SJCRH30 (cell line): Measurements from ENCODE around the gene EHBP1. TPM values are rescaled to one million over a fixed set of nuclear protein-coding genes. Genes with fewer than 3 reads are reported as not detected.

Source experiments
- DNase-seq, 2 experiments: peaks; one replicate each; pipeline ENCODE4 v3.0.0-alpha.2; 2015 to 2020
- H3K27ac ChIP-seq: fragments of 250-450 bp; sonication (Bioruptor Pico); 2 replicates; pipeline ENCODE4 v1.5.1; 2020; ENCODE audit warnings: mild to moderate bottlenecking, moderate library complexity
- H3K27me3 ChIP-seq: fragments of 250-450 bp; sonication (Bioruptor Pico); 2 replicates; pipeline ENCODE4 v1.5.1; 2020; ENCODE audit warnings: mild to moderate bottlenecking, moderate library complexity
- H3K36me3 ChIP-seq: fragments of 250-450 bp; sonication (Bioruptor Pico); 2 replicates; pipeline ENCODE4 v1.5.1; 2020; ENCODE audit warnings: mild to moderate bottlenecking, moderate library complexity
- H3K4me1 ChIP-seq: fragments of 250-450 bp; sonication (Bioruptor Pico); 2 replicates; pipeline ENCODE4 v1.5.1; 2020; ENCODE audit warnings: mild to moderate bottlenecking, moderate library complexity
- H3K4me3 ChIP-seq: fragments of 250-450 bp; sonication (Bioruptor Pico); 2 replicates; pipeline ENCODE4 v1.5.1; 2020; ENCODE audit warnings: mild to moderate bottlenecking, moderate library complexity
- H3K9me3 ChIP-seq: fragments of 250-450 bp; sonication (Bioruptor Pico); replicated peaks from 2 replicates; pipeline ENCODE4 v1.5.1; 2020; ENCODE audit warnings: mild to moderate bottlenecking, moderate library complexity
- total RNA-seq: library from RNA; depleted of rRNA; stranded (reverse); fragments of >200 nt; shearing (Covaris generic); gene quantifications from 2 replicates; pipeline ENCODE4 v1.2.3, GENCODE V29; 2014

The EHBP1 gene
- total RNA-seq, 1 experiment from 2014 or later = 32.7 TPM

DNA sequence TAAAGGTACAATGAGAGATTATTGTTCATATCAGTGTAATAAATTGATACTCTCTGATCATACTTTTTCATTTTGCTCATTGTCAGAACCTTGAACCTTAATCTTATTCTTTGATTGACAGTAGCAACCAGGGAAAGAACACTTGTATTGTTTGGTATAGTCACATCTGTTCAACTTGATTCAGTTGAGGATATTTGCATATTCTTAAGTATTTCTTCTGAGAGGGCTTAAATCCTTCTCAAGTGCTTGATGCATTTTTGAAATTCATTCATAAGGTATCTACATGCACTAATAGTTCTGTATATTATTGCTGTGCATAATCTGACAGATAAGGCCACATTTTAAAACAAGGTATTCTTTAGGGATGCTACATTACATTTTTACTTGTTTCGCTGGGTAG lies 118.9 kb downstream of the EHBP1 start:
- H3K4me1 ChIP-seq = peaks cover 23% of the 10 kb centered on the region
- DNase-seq = no peak
- H3K27me3 ChIP-seq = no peaks in the 10 kb centered on the region
- H3K9me3 ChIP-seq = no peaks in the 10 kb centered on the region
- H3K36me3 ChIP-seq = peaks cover 10% of the 10 kb centered on the region
- H3K27ac ChIP-seq = no peak overlapping the region
- no peak overlapping the region for H3K4me3 ChIP-seq

DNA sequence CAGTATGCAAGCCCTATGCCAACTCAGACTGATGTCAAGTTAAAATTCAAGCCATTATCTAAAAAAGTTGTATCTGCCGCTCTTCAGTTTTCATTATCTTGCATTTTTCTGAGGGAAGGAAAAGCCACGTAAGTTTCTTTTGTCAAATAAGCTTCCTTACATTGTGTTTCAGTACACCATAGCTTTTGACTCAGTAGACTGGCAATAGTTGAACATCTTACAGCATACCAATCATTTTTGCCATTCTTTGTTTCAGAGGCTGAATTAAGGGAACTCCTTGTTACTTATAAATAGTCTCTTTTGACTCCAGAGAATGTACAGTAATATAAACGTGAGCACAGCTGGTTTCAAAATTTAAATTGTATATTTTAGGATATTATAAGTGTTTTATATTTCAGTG lies 120.6 kb downstream of the EHBP1 start:
- no peak overlapping the region for H3K27ac ChIP-seq
- peaks cover 23% of the 10 kb centered on the region for H3K4me1 ChIP-seq
- no peak for DNase-seq
- H3K9me3 ChIP-seq = no peaks in the 10 kb centered on the region
- H3K4me3 ChIP-seq = no peak overlapping the region
- peaks cover 14% of the 10 kb centered on the region for H3K36me3 ChIP-seq
- no peaks in the 10 kb centered on the region for H3K27me3 ChIP-seq

DNA sequence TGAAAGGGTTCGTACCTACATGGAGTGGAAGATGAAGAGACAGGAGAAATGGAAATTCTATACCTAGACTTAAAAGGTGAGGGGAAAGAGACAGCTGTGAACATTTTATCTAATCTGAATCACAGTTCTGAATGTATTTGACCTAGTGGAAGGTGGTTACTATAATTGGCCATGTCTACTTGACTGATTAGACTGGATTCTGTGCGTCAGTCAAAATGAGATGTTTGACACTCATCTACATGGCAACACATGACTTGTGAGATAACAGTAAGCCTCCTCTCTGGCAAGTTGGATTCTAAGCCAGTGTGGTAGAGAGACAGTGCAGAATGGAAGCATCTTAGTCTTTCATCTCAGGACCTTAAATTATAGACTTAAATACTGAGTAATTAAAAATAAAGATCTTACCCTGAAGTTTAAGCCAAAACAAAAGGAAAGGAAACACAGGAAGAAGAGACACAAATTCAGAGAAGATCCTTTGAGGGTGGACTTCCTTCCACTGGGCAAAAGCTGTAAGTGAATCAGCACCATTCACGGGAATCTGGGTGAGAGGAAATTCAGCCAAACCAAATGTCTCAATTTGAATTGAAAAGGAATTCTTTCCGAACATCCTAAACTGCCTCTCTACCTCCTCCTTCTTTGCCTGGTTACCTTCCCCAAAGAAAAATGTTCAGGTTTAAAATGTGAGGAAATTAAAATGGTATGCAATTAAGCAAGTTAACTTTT lies 121.6 kb downstream of the EHBP1 start:
- no peaks in the 10 kb centered on the region for H3K27me3 ChIP-seq
- H3K4me1 ChIP-seq = peaks cover 23% of the 10 kb centered on the region
- H3K9me3 ChIP-seq = no peaks in the 10 kb centered on the region
- no peak for DNase-seq
- H3K36me3 ChIP-seq = peaks cover 21% of the 10 kb centered on the region
- no peak overlapping the region for H3K27ac ChIP-seq
- H3K4me3 ChIP-seq = no peak overlapping the region

DNA sequence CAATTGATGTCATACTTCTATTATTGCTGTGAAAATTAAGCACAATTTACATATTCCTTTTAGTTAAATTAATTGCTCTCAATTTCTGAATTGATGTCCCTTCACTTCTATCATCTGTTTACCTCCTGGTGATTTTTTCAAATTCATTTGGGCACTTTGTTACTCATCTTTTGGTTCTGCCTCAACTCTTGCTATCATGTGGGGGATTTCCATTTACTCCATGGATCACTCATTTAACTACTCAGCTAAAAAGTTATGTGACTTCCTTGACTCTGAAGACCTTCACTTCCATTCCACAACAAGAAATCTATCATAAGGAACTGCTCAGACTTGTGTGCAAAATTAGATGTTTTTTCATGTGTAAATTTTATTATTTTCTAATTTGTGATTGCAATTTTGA lies 126.2 kb downstream of the EHBP1 start:
- H3K9me3 ChIP-seq = peaks cover 4% of the 10 kb centered on the region; the same call in 1 of the 2 replicates
- no peak for DNase-seq
- no peaks in the 10 kb centered on the region for H3K27me3 ChIP-seq
- H3K36me3 ChIP-seq = peaks cover 23% of the 10 kb centered on the region
- H3K4me1 ChIP-seq = peaks cover under 1% of the 10 kb centered on the region; the same call in 1 of the 2 replicates
- no peak overlapping the region for H3K27ac ChIP-seq
- no peak overlapping the region for H3K4me3 ChIP-seq

DNA sequence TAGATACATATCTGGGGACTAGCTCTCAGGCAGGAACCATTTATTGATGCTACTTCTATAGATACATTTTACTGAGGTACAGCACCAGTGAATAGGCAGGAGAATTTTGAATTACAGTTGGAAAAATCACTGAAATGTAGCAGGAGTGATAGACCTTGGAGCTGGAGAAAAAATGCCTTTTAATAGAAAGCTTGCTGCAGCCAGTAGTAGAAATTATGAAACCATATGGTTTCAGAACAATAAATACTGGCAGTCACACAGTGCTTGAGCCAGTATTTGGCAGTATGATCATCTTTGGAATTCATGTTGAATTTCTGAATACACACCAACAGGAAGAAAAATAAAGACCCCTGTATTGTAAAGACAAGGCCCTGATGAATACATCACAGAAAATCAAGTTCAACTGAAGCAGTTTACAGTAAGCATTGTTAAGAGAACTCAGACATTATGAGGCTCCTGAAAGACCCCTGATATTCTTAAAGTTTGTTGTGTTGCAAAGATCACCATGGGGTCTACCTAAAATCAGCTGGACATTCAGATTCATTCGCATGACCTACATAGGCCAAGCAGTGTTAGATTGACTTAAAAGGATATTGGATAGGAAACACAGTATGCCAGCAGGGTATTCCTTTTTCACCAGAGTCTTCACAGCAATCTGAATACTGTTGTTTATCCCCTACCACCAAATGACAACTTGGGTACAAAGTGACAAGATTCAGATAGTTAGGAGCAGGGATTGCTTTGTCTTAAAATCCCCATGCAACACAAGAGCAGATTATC lies 139.0 kb downstream of the EHBP1 start:
- Histone ChIP-seq H3K4me3 (no peak overlapping the region), H3K4me1 (peaks cover 3% of the 10 kb centered on the region; the same call in 1 of the 2 replicates)
- DNase-seq = no peak

DNA sequence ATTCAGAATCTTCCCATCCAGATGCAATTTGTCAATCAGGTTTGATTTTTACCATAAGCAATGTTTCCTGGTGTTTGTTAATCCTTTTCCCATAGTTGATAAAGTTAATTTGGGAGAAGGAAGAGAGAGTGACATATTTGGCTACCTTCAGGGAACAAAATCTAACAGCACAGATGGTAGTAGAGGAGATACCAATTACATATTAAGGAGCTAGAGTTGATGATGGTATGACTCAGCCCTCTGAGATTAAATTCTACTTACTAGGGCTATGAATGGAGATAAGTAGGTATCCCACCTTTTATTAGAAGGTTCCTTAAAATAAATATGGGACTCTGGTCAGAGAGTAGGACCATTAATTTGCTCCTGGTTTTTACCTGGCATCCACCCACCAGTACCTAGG lies 139.7 kb downstream of the EHBP1 start:
- H3K9me3 ChIP-seq = peaks cover 10% of the 10 kb centered on the region
- no peak overlapping the region for H3K27ac ChIP-seq
- peaks cover 2% of the 10 kb centered on the region; the same call in 1 of the 2 replicates for H3K36me3 ChIP-seq
- no peaks in the 10 kb centered on the region for H3K27me3 ChIP-seq
- no peak overlapping the region for H3K4me3 ChIP-seq
- DNase-seq = no peak
- peaks cover 3% of the 10 kb centered on the region; the same call in 1 of the 2 replicates for H3K4me1 ChIP-seq

More for the DNA sequence above, 139.0 kb downstream of the EHBP1 start:
- H3K9me3 ChIP-seq = peaks cover 10% of the 10 kb centered on the region
- H3K36me3 ChIP-seq = peaks cover 2% of the 10 kb centered on the region; the same call in 1 of the 2 replicates
- no peak overlapping the region for H3K27ac ChIP-seq
- H3K27me3 ChIP-seq = no peaks in the 10 kb centered on the region

DNA sequence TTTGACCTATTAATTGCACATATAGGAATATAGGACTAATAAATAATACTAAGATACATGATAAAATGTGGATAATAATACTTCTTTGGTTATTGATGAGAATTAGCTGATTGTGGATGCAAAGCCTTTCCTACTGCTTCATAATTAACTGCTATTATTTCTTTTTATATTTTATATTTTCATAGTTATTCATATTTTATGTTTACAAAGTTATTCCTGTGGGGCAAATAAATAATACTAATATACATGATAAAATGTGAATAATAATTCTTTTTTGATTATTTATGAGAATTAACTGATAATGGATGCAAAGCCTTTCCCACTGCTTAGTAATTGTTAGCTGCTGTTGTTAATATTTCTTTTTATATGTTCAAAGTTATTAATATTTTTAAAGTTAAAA lies 146.7 kb downstream of the EHBP1 start:
- no peak overlapping the region for H3K27ac ChIP-seq
- H3K4me3 ChIP-seq = no peak overlapping the region
- DNase-seq = no peak
- no peaks in the 10 kb centered on the region for H3K9me3 ChIP-seq
- H3K36me3 ChIP-seq = no peaks in the 10 kb centered on the region
- H3K4me1 ChIP-seq = no peaks in the 10 kb centered on the region
- no peaks in the 10 kb centered on the region for H3K27me3 ChIP-seq

DNA sequence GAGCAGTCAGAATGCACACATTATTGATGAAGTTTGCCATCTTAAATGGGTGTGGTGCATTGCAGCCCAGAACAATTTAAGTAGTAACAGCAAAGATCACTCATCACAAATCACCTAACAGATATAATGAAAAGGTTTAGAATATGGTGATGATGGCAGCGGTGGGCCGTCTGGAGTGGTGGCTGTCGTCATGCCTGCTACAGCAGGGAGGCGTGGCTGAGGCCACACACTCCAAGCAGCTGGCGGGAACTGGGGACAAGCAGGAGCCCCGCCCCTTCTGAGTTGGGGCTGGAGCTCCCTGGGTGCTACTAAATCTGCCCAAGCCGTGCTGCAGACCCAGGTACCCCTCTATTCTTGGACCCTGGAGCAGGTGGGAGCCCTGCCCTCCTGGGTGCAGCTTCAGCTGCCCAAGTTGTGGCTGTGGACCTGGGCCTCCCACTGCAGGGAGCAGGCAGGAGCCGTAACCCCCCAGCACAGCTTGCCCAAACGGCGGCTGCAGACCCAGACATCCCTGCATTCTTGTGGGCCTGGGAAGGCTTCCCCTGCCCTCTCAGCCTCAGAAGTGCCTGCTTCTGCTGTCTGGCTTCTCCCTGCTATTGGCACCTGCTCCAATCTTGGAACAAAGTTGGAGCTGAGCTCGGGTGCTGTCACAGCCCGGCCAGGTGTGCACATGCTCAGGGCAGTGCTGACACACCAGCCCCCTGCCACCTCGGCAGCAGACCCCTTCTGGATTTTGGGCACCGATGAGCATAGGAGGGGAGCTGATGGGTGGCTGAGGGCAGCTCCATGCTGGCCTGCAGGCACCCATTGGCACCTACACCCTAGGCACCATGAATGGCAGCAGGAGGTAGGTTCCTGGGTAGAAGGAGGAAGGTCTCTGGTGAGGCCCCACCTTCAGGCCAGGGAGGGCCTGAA lies 149.3 kb downstream of the EHBP1 start:
- H3K4me3 ChIP-seq = no peak overlapping the region
- no peaks in the 10 kb centered on the region for H3K36me3 ChIP-seq
- H3K9me3 ChIP-seq = no peaks in the 10 kb centered on the region
- no peaks in the 10 kb centered on the region for H3K4me1 ChIP-seq
- no peak for DNase-seq
- no peaks in the 10 kb centered on the region for H3K27me3 ChIP-seq
- no peak overlapping the region for H3K27ac ChIP-seq

DNA sequence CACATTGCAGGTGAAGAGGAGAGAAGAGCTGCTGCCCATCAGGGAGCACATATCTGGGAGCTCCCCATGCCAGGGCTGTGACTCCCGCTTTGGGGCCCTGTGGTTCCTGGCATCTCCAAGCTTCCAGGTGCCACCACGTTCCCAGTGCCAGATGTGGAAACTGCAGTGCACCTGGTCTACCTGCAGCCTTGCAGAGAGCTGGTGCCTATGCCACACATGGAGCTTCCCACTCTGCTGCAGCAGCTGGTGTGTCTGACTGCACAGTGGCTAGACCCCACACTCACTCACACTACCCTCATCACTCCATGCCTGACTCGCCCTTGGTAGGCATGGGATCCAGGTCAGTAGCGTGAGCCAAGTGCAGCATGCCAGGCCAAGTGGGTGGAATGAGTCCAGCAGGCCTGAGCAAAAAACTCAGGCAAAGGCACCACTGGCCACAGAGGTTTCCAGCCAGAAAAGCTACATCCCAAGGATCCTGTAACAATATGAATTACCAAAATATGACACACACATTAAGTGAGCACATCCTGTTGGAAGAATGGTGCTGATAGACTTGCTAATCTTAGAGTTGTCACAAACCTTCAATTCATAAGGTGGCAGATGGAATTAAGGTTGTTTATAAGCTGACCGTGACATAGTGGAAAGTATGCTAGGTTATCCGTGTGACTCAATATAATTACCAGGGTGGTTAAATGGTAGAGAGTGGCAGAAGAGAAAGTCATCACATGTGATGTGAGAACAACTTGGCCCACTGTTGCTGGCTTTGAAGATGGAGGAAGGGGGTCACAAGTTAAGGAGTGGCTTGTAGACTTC lies 150.9 kb downstream of the EHBP1 start:
- DNase-seq = no peak
- H3K4me1 ChIP-seq = no peaks in the 10 kb centered on the region
- H3K4me3 ChIP-seq = no peak overlapping the region
- H3K36me3 ChIP-seq = peaks cover 2% of the 10 kb centered on the region; the same call in 1 of the 2 replicates
- no peaks in the 10 kb centered on the region for H3K9me3 ChIP-seq
- H3K27ac ChIP-seq = no peak overlapping the region
- H3K27me3 ChIP-seq = no peaks in the 10 kb centered on the region

DNA sequence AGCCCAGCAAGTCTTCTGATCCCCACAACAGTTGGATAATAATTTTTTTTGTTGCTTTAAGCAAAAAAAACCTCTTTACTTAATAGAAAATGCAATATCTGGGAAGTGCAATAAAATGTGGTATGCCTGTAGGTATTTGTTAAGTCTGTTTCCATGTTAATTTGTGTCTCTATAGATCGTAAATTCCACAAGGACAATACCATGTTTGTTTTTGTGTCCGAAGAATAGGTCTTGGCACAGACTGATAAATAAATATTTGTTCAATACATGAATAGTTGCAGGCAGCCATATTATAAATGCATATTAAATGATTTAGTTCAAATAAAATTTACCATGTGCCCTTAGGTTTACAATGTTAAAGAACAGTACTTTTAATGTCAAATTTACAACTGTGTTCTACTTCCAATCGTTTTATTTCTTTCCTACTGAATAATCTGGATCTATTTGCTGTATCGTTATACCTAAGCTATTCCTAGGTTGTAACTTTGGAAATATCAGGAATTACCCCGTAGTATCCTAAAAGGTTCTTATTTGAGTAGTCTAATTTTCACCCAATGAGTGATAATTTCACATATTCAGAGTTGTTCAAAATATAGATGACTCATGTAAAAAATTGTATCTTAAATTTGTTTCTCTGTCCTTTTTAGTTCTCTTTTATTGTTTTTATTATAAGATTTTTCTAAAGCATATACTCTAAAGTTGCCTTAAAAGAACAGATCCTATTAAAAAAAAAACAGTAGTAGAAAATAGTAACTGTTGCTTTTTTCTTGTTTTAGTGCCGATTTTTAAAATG lies 151.8 kb downstream of the EHBP1 start:
- Histone ChIP-seq H3K4me1 (no peaks in the 10 kb centered on the region), H3K36me3 (peaks cover 2% of the 10 kb centered on the region; the same call in 1 of the 2 replicates), H3K27ac (no peak overlapping the region), H3K27me3 (no peaks in the 10 kb centered on the region), H3K4me3 (no peak overlapping the region), H3K9me3 (no peaks in the 10 kb centered on the region)
- DNase-seq = no peak

DNA sequence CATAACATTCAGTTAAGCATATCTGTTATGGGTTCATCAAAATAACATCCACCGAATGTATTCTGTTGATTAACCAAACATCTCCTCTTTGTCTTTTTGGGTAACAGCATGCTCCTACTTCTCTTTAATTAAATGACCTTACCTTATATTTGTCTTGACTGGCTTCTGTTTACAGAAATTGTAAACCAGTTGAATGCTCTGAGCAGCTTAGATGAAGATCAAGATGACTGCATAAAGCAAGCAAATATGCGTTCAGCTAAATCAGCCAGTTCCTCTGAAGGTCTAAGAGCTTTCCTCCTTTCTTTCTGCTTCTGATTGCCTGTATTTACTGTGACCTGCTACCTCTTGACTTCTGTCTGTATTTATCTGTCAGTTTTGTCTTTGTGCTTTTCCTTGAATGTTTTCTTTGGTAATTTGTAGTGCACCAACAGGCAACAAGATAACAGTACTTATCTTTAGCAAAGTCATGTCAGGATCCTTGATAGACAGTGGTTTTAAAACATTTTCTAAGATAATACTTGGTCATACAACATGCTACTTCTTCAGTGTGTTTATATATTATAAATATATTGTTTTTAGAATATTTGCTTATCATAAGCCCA lies 152.8 kb downstream of the EHBP1 start:
- H3K4me1 ChIP-seq = no peaks in the 10 kb centered on the region

DNA sequence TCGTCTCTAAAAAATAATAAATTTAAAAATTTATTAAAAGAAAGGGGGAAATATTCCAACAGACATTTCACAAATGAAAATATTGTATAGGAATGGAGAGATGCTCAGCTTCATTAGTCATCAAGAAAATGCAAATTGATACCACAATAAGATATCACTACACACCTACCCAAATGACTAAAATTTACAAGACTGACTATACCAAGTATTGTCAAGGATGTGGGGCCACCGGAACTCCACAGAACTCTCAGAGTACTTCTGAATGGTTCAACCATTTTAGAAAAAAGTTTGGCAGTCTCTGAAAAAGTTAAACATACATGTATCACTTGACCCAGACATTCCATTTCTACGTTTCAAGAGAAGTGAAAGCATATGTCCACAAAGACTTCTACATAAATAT lies 163.4 kb downstream of the EHBP1 start:
- Histone ChIP-seq H3K4me1 (no peaks in the 10 kb centered on the region), H3K27me3 (no peaks in the 10 kb centered on the region), H3K9me3 (no peaks in the 10 kb centered on the region), H3K36me3 (peaks cover 17% of the 10 kb centered on the region), H3K27ac (no peak overlapping the region), H3K4me3 (no peak overlapping the region)
- DNase-seq = no peak

More for the DNA sequence above, 152.8 kb downstream of the EHBP1 start:
- H3K9me3 ChIP-seq = no peaks in the 10 kb centered on the region
- no peak for DNase-seq
- no peak overlapping the region for H3K27ac ChIP-seq
- no peaks in the 10 kb centered on the region for H3K27me3 ChIP-seq
- H3K4me3 ChIP-seq = no peak overlapping the region
- H3K36me3 ChIP-seq = peaks cover 2% of the 10 kb centered on the region; the same call in 1 of the 2 replicates

DNA sequence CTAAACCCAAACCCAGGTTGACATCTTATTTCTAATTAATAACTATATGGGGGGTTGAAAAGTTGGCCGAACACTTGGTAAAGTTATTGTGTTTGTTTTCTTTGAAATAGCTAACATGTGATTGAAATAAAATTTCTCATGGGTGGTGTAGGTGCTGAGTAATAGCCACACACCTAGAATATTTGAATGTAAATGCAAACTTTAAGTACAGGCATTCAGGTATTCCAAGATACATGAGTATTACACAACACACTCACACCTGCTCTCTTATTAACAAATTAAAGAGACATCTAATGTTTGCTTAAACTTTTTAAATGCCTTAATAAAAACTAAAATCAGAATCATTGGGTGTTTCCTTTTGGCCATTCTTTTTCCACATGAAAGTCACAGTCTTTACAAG lies 165.5 kb downstream of the EHBP1 start:
- no peaks in the 10 kb centered on the region for H3K4me1 ChIP-seq
- no peaks in the 10 kb centered on the region for H3K9me3 ChIP-seq
- no peaks in the 10 kb centered on the region for H3K27me3 ChIP-seq
- H3K27ac ChIP-seq = no peak overlapping the region
- no peak for DNase-seq
- H3K36me3 ChIP-seq = peaks cover 24% of the 10 kb centered on the region
- no peak overlapping the region for H3K4me3 ChIP-seq
